GM23248 (cell line): ENCODE results near the gene CLEC4M. TPM values are rescaled to one million over a fixed set of nuclear protein-coding genes. Genes with fewer than 3 reads are reported as not detected.

Experiments used
- DNase-seq: peaks from one replicate; pipeline ENCODE4 v3.0.0-alpha.2; 2015
- H2AFZ ChIP-seq: fragments of 200-600 bp; sonication (generic); 2 replicates; pipeline ENCODE4 v1.6.1; 2016; ENCODE audit warnings: antibody characterized with exemption
- H3F3A ChIP-seq: fragments of 200-600 bp; sonication (generic); 2 replicates; pipeline ENCODE4 v1.6.1; 2016; ENCODE audit warnings: mild to moderate bottlenecking, antibody characterized with exemption, mixed run types; ENCODE audit not compliant: insufficient read depth
- H3K27ac ChIP-seq: fragments of 200-600 bp; sonication (generic); 2 replicates; pipeline ENCODE4 v1.5.1; 2016; ENCODE audit warnings: mild to moderate bottlenecking
- H3K27me3 ChIP-seq: fragments of 200-600 bp; sonication (generic); replicated peaks from 2 replicates; pipeline ENCODE4 v1.6.1; 2016; ENCODE audit warnings: mild to moderate bottlenecking; ENCODE audit not compliant: insufficient read depth
- H3K36me3 ChIP-seq: fragments of 200-600 bp; sonication (generic); 2 replicates; pipeline ENCODE4 v1.6.1; 2016; ENCODE audit warnings: low read depth, mild to moderate bottlenecking
- H3K4me1 ChIP-seq: fragments of 200-600 bp; sonication (generic); 2 replicates; pipeline ENCODE4 v1.6.1; 2016; ENCODE audit warnings: mild to moderate bottlenecking; ENCODE audit not compliant: insufficient read depth
- H3K4me2 ChIP-seq: fragments of 200-600 bp; sonication (generic); one replicate; pipeline ENCODE4 v1.6.1; 2016; ENCODE audit warnings: mild to moderate bottlenecking; ENCODE audit not compliant: unreplicated experiment
- H3K4me3 ChIP-seq: fragments of 200-600 bp; sonication (generic); 2 replicates; pipeline ENCODE4 v1.5.1; 2016; ENCODE audit warnings: mild to moderate bottlenecking
- H3K79me2 ChIP-seq: fragments of 200-600 bp; sonication (generic); 2 replicates; pipeline ENCODE4 v1.6.1; 2016; ENCODE audit warnings: mild to moderate bottlenecking; ENCODE audit not compliant: insufficient read depth
- H3K9ac ChIP-seq: fragments of 200-600 bp; sonication (generic); 2 replicates; pipeline ENCODE4 v1.6.1; 2016; ENCODE audit warnings: mild to moderate bottlenecking
- H3K9me2 ChIP-seq: fragments of 200-600 bp; sonication (generic); 2 replicates; pipeline ENCODE4 v1.6.1; 2016; ENCODE audit warnings: mixed run types, mild to moderate bottlenecking, moderate library complexity; ENCODE audit not compliant: insufficient read depth
- H3K9me3 ChIP-seq: fragments of 200-600 bp; sonication (generic); one replicate; pipeline ENCODE4 v1.6.1; 2017; ENCODE audit warnings: low read depth
- H4K20me1 ChIP-seq: fragments of 200-600 bp; sonication (generic); 2 replicates; pipeline ENCODE4 v1.6.0; 2016; ENCODE audit not compliant: insufficient read depth
- EZH2 ChIP-seq: fragments of 200-600 bp; sonication (generic); IDR thresholded peaks from 2 replicates; pipeline ENCODE4 v1.6.1; 2018; ENCODE audit warnings: antibody characterized with exemption, mild to moderate bottlenecking; ENCODE audit not compliant: insufficient read depth, poor library complexity, severe bottlenecking
- EZH2phosphoT487 ChIP-seq: fragments of 200-600 bp; sonication (generic); IDR thresholded peaks from 2 replicates; pipeline ENCODE4 v1.6.1; 2018; ENCODE audit warnings: antibody characterized with exemption, moderate library complexity, mild to moderate bottlenecking, low read depth; ENCODE audit not compliant: insufficient read depth
- WGBS, 2 experiments: methylation state at CpG; one replicate each; pipeline ENCODE4 v1.1.6; 2015 to 2017; ENCODE audit warnings: low lambda C conversion rate in 2 of 2, low coverage in 1 of 2; ENCODE audit errors: missing lambda C conversion rate in 2 of 2; 5-methylcytosine and 5-hydroxymethylcytosine counted together
- in situ Hi-C: fragments of 300-500 bp; cut with MboI; formaldehyde crosslinking; loops from 2 replicates; pipeline ENCODE4 v1.15.0; 2020
- polyA plus RNA-seq: library from polyadenylated mRNA; unstranded; fragments of >200 nt; fragmentation: Nextera tagmentation; extraction: Ambion mirVana; gene quantifications from 2 replicates; pipeline ENCODE4 v1.2.1, GENCODE V29; 2016
- total RNA-seq: library from RNA; depleted of rRNA; stranded (reverse); fragments of >200 nt; shearing (Covaris generic); gene quantifications from 2 replicates; pipeline ENCODE4 v1.2.3, GENCODE V29; 2014; rRNA removed

CLEC4M gene, protein sequence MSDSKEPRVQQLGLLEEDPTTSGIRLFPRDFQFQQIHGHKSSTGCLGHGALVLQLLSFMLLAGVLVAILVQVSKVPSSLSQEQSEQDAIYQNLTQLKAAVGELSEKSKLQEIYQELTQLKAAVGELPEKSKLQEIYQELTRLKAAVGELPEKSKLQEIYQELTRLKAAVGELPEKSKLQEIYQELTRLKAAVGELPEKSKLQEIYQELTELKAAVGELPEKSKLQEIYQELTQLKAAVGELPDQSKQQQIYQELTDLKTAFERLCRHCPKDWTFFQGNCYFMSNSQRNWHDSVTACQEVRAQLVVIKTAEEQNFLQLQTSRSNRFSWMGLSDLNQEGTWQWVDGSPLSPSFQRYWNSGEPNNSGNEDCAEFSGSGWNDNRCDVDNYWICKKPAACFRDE
- total RNA-seq (not detected in 2 replicates), polyA plus RNA-seq (not detected in 2 replicates)

DNA sequence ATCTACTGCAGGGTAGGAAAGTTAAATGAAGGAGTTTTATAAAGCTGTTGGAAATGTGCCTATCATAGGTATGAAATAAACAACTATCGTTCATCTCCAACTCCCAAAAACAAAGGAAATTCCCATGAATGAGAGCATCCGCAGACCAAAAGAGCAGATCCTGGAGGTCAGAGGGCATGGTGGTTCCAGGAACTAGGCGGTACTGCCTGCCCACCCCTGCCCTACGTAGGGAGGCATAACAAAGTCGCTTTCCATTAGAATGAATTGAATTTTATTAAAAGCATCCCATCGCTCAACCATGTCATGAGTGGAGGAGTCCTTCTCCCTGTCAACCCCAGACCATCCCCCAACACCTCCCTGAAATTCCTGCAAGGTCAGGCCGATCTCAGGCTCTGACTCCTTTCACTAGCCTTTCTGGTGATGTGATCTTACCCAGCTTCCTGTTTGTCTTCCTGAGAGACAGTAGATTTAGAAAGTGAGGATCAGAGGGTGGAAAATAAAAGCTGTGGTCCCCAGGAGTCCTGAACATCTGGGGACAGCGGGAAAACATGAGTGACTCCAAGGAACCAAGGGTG, at the start of gene CLEC4M:
CLEC4M (plus strand) TSS at position 525 of the 575 bp plus-strand sequence; CDS start at position 549, 24 bp downstream.
- in situ Hi-C loops: no loop called here
- Histone ChIP-seq H2AFZ (no peak within 1 kb of the TSS), H3K4me2 (no peak within 1 kb of the TSS), H3K9ac (no peak within 1 kb of the TSS), H3K4me3 (no peak within 1 kb of the TSS), H3K4me1 (no peaks in the 10 kb centered on the region), H3K9me3 (no peaks in the 10 kb centered on the region), H3K79me2 (no peaks in the 10 kb centered on the region), H3K36me3 (no peaks in the 10 kb centered on the region), H3K27me3 (peaks cover 13% of the 10 kb centered on the region), H3F3A (no peaks in the 10 kb centered on the region), H3K9me2 (no peaks in the 10 kb centered on the region), H4K20me1 (no peaks in the 10 kb centered on the region), H3K27ac (no peak within 1 kb of the TSS)
- DNase-seq: no peak
- no peak for TF ChIP-seq EZH2
- no peak for TF ChIP-seq EZH2phosphoT487
- WGBS, 2 experiments: 52 to 54% methylated on average over 8 of the region's 8 CpGs

GRCh38 chr19:7715671-7716070, 47.4 kb upstream of the CLEC4M start:
- no peaks in the 10 kb centered on the region for H3K9me3 ChIP-seq
- 18 to 33% methylated on average over 1 of the region's 1 CpG for WGBS, 2 experiments
- no peaks in the 10 kb centered on the region for H3K9me2 ChIP-seq
- H3K79me2 ChIP-seq: no peaks in the 10 kb centered on the region
- no peak overlapping the region for H2AFZ ChIP-seq
- H3K27ac ChIP-seq: no peak overlapping the region
- H3K9ac ChIP-seq: no peak overlapping the region
- no peaks in the 10 kb centered on the region for H4K20me1 ChIP-seq
- TF ChIP-seq EZH2phosphoT487 (no peak), EZH2 (no peak)
- in situ Hi-C loops: no loop called here
- no peaks in the 10 kb centered on the region for H3K36me3 ChIP-seq
- DNase-seq: no peak
- H3K4me1 ChIP-seq: no peaks in the 10 kb centered on the region
- no peaks in the 10 kb centered on the region; the same call in 1 of the 2 replicates for H3K27me3 ChIP-seq
- no peaks in the 10 kb centered on the region for H3F3A ChIP-seq
- H3K4me2 ChIP-seq: no peak overlapping the region
- no peak overlapping the region for H3K4me3 ChIP-seq

- Histone ChIP-seq H3K4me2 (no peak overlapping the region), H3K79me2 (no peaks in the 10 kb centered on the region), H3K27ac (no peak overlapping the region), H3F3A (no peaks in the 10 kb centered on the region), H4K20me1 (no peaks in the 10 kb centered on the region), H3K27me3 (no peaks in the 10 kb centered on the region; the same call in 1 of the 2 replicates), H3K9me2 (no peaks in the 10 kb centered on the region), H3K9ac (no peak overlapping the region), H3K4me1 (no peaks in the 10 kb centered on the region), H3K36me3 (no peaks in the 10 kb centered on the region), H2AFZ (no peak overlapping the region), H3K4me3 (no peak overlapping the region), H3K9me3 (no peaks in the 10 kb centered on the region)
- TF ChIP-seq EZH2: no peak
- no peak for TF ChIP-seq EZH2phosphoT487
- WGBS, 2 experiments: 32 to 55% methylated on average over 1 of the region's 1 CpG
- in situ Hi-C loops: no loop called here
- DNase-seq: no peak
These were observed 46.3 kb upstream of the CLEC4M start for GRCh38 chr19:7716762-7717161.

DNA sequence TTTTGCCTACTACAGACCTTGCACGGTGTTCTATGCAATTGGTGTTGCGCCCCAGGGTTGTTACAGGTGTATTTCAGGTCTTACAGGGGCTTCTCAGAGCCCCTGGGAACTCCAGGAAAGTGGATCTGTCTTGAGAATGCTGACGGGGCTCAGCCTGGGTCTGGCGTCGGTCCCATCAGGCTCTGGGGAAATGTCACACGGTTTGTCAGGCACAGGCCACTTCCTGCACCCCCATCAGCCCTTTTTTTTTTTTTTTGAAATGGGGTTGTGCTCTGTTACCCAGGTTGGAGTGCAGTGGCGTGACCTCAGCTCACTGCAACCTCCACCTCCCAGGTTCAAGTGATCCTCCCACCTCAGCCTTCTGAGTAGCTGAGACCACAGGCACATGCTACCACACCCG, 44.4 kb upstream of the CLEC4M start:
- Histone ChIP-seq H3K9me2 (no peaks in the 10 kb centered on the region), H3K9ac (no peak overlapping the region), H2AFZ (no peak overlapping the region), H3F3A (no peaks in the 10 kb centered on the region), H3K4me3 (no peak overlapping the region), H3K27ac (no peak overlapping the region), H3K36me3 (no peaks in the 10 kb centered on the region), H3K9me3 (no peaks in the 10 kb centered on the region), H3K27me3 (no peaks in the 10 kb centered on the region; the same call in 1 of the 2 replicates), H4K20me1 (no peaks in the 10 kb centered on the region), H3K4me1 (no peaks in the 10 kb centered on the region), H3K79me2 (no peaks in the 10 kb centered on the region), H3K4me2 (no peak overlapping the region)
- no peak for TF ChIP-seq EZH2phosphoT487
- TF ChIP-seq EZH2: no peak
- in situ Hi-C loops: no loop called here
- 19% methylated on average over 8 of the region's 8 CpGs for WGBS, 2 experiments
- no peak for DNase-seq
